Prostate gland (tissue), 2 donors: ENCODE measurements around the gene MCUR1. TPM values are rescaled to one million over a fixed set of nuclear protein-coding genes. Genes with fewer than 3 reads are reported as not detected.
"Not testable (repeated sequence)": the region's sequence is repeated elsewhere in the genome, so short reads cannot be mapped to it uniquely, and the experiment has no call there.

Experiments used
- DNase-seq: peaks from one replicate; pipeline ENCODE4 v3.0.0-alpha.2; 2019; ENCODE audit warnings: low spot score
- H3K27ac ChIP-seq, 2 donors: fragments of 200-600 bp; sonication (generic); 2 replicates each; pipeline ENCODE4 v1.5.1; 2017 to 2019
- H3K27me3 ChIP-seq: fragments of 200-600 bp; sonication (generic); replicated peaks from 2 replicates; pipeline ENCODE4 v1.5.1; 2019; ENCODE audit not compliant: insufficient read depth
- H3K36me3 ChIP-seq, 2 donors: fragments of 200-600 bp; sonication (generic); 1 replicate in 1 of 2; 2 replicates in 1 of 2; pipeline versions ENCODE4 v1.5.1 to v1.8.1; 2017 to 2019
- H3K4me1 ChIP-seq: fragments of 200-600 bp; sonication (generic); replicated peaks from 2 replicates; pipeline ENCODE4 v1.5.1; 2019
- H3K4me3 ChIP-seq, 2 donors: fragments of 200-600 bp; sonication (generic); 2 replicates each; pipeline ENCODE4 v1.5.1; 2017 to 2019
- H3K9me3 ChIP-seq: fragments of 200-600 bp; sonication (generic); 2 replicates; pipeline ENCODE4 v1.5.1; 2017
- CTCF ChIP-seq, 4 experiments: fragments of 200-600 bp in 2 of 4; fragments of 450-650 bp in 2 of 4; sonication (generic) in 2 of 4; IDR thresholded peaks; 1 replicate in 3 of 4; 2 replicates in 1 of 4; pipeline ENCODE4 v1.5.1; 2016 to 2019; ENCODE audit warnings: antibody characterized with exemption in 4 of 4, mild to moderate bottlenecking in 2 of 4, moderate library complexity in 2 of 4
- POLR2A ChIP-seq: fragments of 450-650 bp; IDR thresholded peaks from one replicate; pipeline ENCODE4 v1.6.1; 2016; ENCODE audit warnings: antibody characterized with exemption, mild to moderate bottlenecking
- POLR2AphosphoS5 ChIP-seq: sonication (generic); formaldehyde crosslinking; IDR thresholded peaks from one replicate; pipeline ENCODE4 v1.6.1; 2017; ENCODE audit warnings: antibody characterized with exemption
- WGBS: methylation state at CpG from one replicate; pipeline ENCODE4 v1.1.5; 2018; 5-methylcytosine and 5-hydroxymethylcytosine counted together
- intact Hi-C: fragments of 100-400 bp; cut with DNase I; formaldehyde crosslinking; loops from one replicate; pipeline ENCODE4 v1.14.2; 2022
- total RNA-seq, 2 donors: library from RNA; depleted of rRNA; stranded (reverse); fragments of >200 nt; gene quantifications; one replicate each; pipeline ENCODE4 v1.1.0, GENCODE V29; 2016

Gene MCUR1
- total RNA-seq, 2 donors from 2014 or later, result 13.7 to 16.8 TPM

DNA sequence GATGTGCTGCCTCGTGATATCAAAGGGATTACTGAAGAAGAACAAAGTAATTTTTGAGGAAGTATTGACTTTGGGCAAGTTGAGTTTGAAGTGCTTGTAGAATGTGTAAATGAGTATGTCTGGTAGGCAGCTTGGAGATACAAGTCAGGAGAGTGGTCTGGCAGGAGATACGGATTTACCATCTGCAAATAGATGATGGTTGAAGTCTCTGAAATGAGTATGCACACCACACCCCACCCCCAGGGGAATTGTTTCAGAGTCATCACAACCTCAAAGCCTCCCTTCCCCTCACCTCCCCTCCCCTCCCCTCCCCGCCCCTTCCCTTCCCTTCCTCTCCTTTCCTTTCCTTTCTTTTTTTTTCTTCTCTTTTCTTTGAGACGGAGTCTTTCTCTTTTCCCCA is 16.4 kb upstream of the MCUR1 start:
- no peak for TF ChIP-seq POLR2AphosphoS5
- TF ChIP-seq POLR2A, result no peak
- no peak for TF ChIP-seq CTCF (IDR thresholded peaks at IDR 0.05)
- no peaks in the 10 kb centered on the region for H3K9me3 ChIP-seq
- intact Hi-C loops, result no loop called here
- DNase-seq, result no peak
- no peaks in the 10 kb centered on the region for H3K36me3 ChIP-seq
- no peak overlapping the region for H3K27ac ChIP-seq
- no peak overlapping the region for H3K4me3 ChIP-seq
- no peaks in the 10 kb centered on the region for H3K4me1 ChIP-seq
- 82% methylated on average over 4 of the region's 4 CpGs for WGBS
- no peaks in the 10 kb centered on the region for H3K27me3 ChIP-seq

- H3K4me3 ChIP-seq, H3K9me3 ChIP-seq, H3K4me1 ChIP-seq, H3K36me3 ChIP-seq, DNase-seq, H3K27me3 ChIP-seq, H3K27ac ChIP-seq, intact Hi-C loops: not testable (repeated sequence)
- 92% methylated on average over 5 of the region's 5 CpGs for WGBS
These were observed 15.1 kb upstream of the MCUR1 start for GRCh38 chr6:13829419-13829818.

DNA sequence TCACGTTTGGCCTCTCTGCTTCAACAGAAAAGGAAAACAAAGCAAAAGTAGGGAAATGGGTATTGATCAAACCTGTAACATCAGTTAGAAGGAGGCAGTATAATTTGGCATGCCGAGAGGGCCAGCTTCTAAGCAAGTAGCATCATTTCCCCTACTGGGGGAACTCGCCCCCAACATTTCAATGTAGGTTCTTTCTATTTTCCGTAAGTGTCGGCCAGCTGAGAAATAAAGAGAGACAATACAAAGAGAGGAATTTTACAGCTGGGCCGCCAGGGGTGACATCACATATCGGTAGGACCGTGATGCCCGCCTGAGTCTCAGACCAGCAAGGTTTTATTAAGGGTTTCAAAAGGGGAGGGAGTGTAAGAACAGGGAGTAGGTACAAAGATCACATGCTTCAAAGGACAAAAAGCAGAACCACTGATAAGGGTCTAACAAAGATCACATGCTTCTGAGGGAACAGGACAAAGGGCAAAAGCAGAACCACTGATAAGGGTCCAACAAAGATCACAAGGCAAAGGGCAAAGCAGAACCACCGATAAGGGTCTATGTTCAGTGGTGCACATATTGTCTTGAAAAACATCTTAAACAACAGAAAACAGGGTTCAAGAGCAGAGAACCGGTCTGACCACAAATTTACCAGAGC is 14.4 kb upstream of the MCUR1 start:
- DNase-seq, H3K36me3 ChIP-seq, H3K4me3 ChIP-seq, H3K4me1 ChIP-seq, H3K9me3 ChIP-seq, H3K27me3 ChIP-seq, intact Hi-C loops, H3K27ac ChIP-seq: not testable (repeated sequence)
- WGBS, result 94% methylated on average over 11 of the region's 11 CpGs

DNA sequence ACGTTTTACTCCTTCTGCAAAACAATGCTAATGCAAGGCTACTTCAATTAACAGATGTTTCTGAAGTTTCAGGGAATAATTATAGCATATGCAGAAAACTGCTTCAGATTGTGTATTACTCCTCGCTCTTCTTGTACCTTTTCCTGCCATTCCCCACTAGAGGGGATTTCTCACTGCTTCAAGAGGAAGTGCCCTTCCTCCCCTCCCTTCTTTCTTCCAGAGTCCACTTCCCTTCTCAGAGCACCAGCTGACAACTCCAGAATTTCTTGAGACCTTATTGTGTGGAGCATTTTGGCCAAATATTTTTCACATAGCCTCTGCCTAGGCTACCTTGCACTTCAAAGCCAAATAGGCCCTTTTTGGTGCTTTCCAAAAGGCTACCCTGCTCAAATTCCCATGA is 12.7 kb upstream of the MCUR1 start:
- Histone ChIP-seq H3K36me3 (no peaks in the 10 kb centered on the region), H3K9me3 (no peaks in the 10 kb centered on the region), H3K4me3 (no peak overlapping the region), H3K4me1 (no peaks in the 10 kb centered on the region), H3K27me3 (no peaks in the 10 kb centered on the region), H3K27ac (no peak overlapping the region)
- no peak for DNase-seq
- TF ChIP-seq POLR2AphosphoS5 (no peak), CTCF (IDR thresholded peaks at IDR 0.05) (no peak), POLR2A (no peak)
- 88% methylated on average over 2 of the region's 2 CpGs for WGBS
- intact Hi-C loops, result no loop called here

- no peaks in the 10 kb centered on the region for H3K36me3 ChIP-seq
- no peaks in the 10 kb centered on the region for H3K4me1 ChIP-seq
- H3K27ac ChIP-seq, result no peak overlapping the region
- TF ChIP-seq CTCF (IDR thresholded peaks at IDR 0.05), result no peak
- TF ChIP-seq POLR2A, result no peak
- TF ChIP-seq POLR2AphosphoS5, result no peak
- no peaks in the 10 kb centered on the region for H3K27me3 ChIP-seq
- 95% methylated on average over 1 of the region's 1 CpG for WGBS
- H3K4me3 ChIP-seq, result no peak overlapping the region
- no peaks in the 10 kb centered on the region for H3K9me3 ChIP-seq
- no peak for DNase-seq
- intact Hi-C loops, result no loop called here
These were observed 11.5 kb upstream of the MCUR1 start for GRCh38 chr6:13825871-13826270.

DNA sequence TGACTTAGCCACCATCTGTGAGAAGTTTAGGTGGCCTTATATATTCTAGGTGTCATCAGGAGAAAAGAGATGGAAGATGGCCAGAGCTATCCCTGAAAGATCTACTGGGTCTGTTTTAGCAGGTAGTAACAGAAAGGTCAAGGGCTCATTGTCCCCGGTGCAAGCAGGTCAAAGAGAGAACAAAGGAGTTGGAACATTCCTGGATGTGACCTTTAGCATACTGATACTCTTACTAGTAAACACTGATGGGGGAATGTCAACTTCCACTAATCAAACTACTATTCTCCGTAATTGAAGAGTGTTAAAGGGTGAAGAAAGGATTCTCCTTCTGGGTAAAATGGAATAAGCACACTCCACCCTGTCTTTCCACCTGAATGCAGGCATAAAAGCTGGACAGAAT is 4.0 kb upstream of the MCUR1 start:
- intact Hi-C loops, result no loop called here
- WGBS, result 73% methylated on average over 2 of the region's 2 CpGs
- no peaks in the 10 kb centered on the region for H3K36me3 ChIP-seq
- H3K27me3 ChIP-seq, result no peaks in the 10 kb centered on the region
- no peak for DNase-seq
- H3K4me1 ChIP-seq, result no peaks in the 10 kb centered on the region
- no peaks in the 10 kb centered on the region for H3K9me3 ChIP-seq
- no peak overlapping the region for H3K27ac ChIP-seq
- no peak overlapping the region for H3K4me3 ChIP-seq
- TF ChIP-seq POLR2AphosphoS5, result no peak
- no peak for TF ChIP-seq CTCF (IDR thresholded peaks at IDR 0.05)
- TF ChIP-seq POLR2A, result no peak
